Body of pancreas (tissue), 4 donors: ENCODE data around the gene ETFRF1. TPM values are rescaled to one million over a fixed set of nuclear protein-coding genes. Genes with fewer than 3 reads are reported as not detected.

Source experiments
- ATAC-seq: fragments of 150-250 bp; one replicate; pipeline ENCODE4 v1.9.1; 2016
- DNase-seq, 4 donors: peaks; one replicate each; pipeline ENCODE4 v3.0.0-alpha.2; 2019
- H3K27ac ChIP-seq, 4 donors: fragments of 200-600 bp; sonication (generic); 1 replicate in 3 of 4; 2 replicates in 1 of 4; pipeline versions ENCODE4 v1.5.1 to v1.6.1; 2016 to 2019; ENCODE audit warnings: mild to moderate bottlenecking in 1 of 4, mixed read lengths in 1 of 4, moderate library complexity in 1 of 4
- H3K27me3 ChIP-seq, 2 donors: fragments of 200-600 bp; sonication (generic); one replicate each; pipeline ENCODE4 v1.6.0; 2016; ENCODE audit warnings: mild to moderate bottlenecking in 1 of 2
- H3K36me3 ChIP-seq, 2 donors: fragments of 200-600 bp; sonication (generic); replicated peaks in 1 of 2; 2 replicates each; pipeline ENCODE4 v1.5.1; 2016; ENCODE audit warnings: low read depth in 2 of 2; ENCODE audit not compliant: insufficient read depth in 1 of 2
- H3K4me1 ChIP-seq: fragments of 200-600 bp; sonication (generic); one replicate; pipeline ENCODE4 v1.6.0; 2016
- H3K4me3 ChIP-seq, 2 donors: fragments of 200-600 bp; sonication (generic); 1 replicate in 1 of 2; 2 replicates in 1 of 2; pipeline ENCODE4 v1.5.1; 2016 to 2019
- H3K9me3 ChIP-seq, 3 donors: fragments of 200-600 bp; sonication (generic); 1 replicate in 2 of 3; 2 replicates in 1 of 3; pipeline ENCODE4 v1.5.1; 2016
- CTCF ChIP-seq, 7 experiments: fragments of 450-650 bp in 4 of 7; fragments of 200-600 bp in 3 of 7; sonication (generic) in 3 of 7; IDR thresholded peaks; one replicate each; pipeline ENCODE4 v1.5.1; 2016 to 2019; ENCODE audit warnings: antibody characterized with exemption in 7 of 7
- POLR2A ChIP-seq, 3 donors: fragments of 450-650 bp; IDR thresholded peaks; one replicate each; pipeline ENCODE4 v1.6.1; 2016; ENCODE audit warnings: antibody characterized with exemption in 3 of 3, mild to moderate bottlenecking in 2 of 3
- WGBS, 2 donors: methylation state at CpG; one replicate each; pipeline ENCODE4 v1.1.5; 2017; 5-methylcytosine and 5-hydroxymethylcytosine counted together
- intact Hi-C: fragments of 100-400 bp; cut with DNase I; formaldehyde crosslinking; loops from one replicate; pipeline ENCODE4 v1.15.1; 2023
- total RNA-seq, 2 donors: library from RNA; depleted of rRNA; stranded (reverse); fragments of >200 nt; gene quantifications; one replicate each; pipeline ENCODE4 v1.1.0, GENCODE V29; 2016

Gene ETFRF1
- total RNA-seq, 2 donors from 2014 or later: 12.5 to 24.9 TPM

- intact Hi-C loops: no loop called here
- Histone ChIP-seq H3K36me3 (no peaks in the 10 kb centered on the region), H3K9me3 (no peaks in the 10 kb centered on the region), H3K27me3 (no peaks in the 10 kb centered on the region), H3K4me3 (no peak overlapping the region), H3K27ac (no peak overlapping the region), H3K4me1 (peaks cover 3% of the 10 kb centered on the region)
- 83 to 95% methylated on average over 2 of the region's 2 CpGs for WGBS, 2 donors
- no peak for ATAC-seq
- DNase-seq: no peak
- TF ChIP-seq CTCF (IDR thresholded peaks at IDR 0.05) (no peak), POLR2A (IDR thresholded peaks at IDR 0.05) (no peak)
Observed at GRCh38 chr12:25202137-25202536, 7.1 kb downstream of the ETFRF1 start.

DNA sequence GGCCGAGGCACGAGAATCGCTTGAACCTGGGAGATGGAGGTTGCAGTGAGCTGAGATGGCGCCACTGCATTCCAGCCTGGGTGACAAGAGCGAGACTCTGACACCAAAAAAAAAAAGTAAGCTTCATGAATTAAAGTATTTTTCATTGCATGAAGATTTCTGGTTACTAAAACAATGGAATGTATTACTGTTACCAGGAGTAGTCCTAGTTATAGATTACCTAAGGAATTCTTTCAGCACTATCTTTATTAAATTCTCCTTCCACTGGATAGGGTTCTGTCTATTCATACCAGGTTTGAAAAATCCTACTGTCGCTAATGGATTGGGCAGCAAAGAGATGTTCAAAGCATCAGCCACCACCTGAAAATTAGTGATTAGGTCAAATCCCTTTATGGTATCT is 12.4 kb downstream of the ETFRF1 start:
- 96 to 97% methylated on average over 6 of the region's 6 CpGs for WGBS, 2 donors
- H3K9me3 ChIP-seq: no peaks in the 10 kb centered on the region
- TF ChIP-seq CTCF (IDR thresholded peaks at IDR 0.05): no peak
- TF ChIP-seq POLR2A (IDR thresholded peaks at IDR 0.05): no peak
- no peaks in the 10 kb centered on the region for H3K27me3 ChIP-seq
- H3K36me3 ChIP-seq: no peaks in the 10 kb centered on the region
- peaks cover 3% of the 10 kb centered on the region for H3K4me1 ChIP-seq
- H3K4me3 ChIP-seq: no peak overlapping the region
- no peak overlapping the region for H3K27ac ChIP-seq
- ATAC-seq: no peak
- no peak for DNase-seq
- intact Hi-C loops: no loop called here

DNA sequence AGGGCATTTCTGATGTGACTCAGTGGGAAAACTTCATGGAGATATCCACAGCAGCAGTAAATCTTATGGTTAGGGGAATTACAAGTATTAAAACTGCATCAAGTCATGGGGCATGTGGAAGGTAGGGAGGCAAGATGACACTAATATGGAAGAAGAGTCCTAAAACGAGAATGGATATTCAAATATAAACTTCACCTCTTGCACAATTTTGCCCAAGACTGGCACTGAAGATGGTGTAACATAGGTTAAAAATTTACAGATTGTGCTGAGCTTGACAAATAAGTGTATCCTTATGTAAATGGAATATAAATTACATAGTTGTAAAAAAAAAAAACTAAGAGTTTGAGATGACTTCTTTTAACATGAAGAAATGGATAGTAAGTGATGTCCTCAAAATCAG is 12.8 kb downstream of the ETFRF1 start:
- Histone ChIP-seq H3K27ac (no peak overlapping the region), H3K4me1 (peaks cover 3% of the 10 kb centered on the region), H3K27me3 (no peaks in the 10 kb centered on the region), H3K36me3 (no peaks in the 10 kb centered on the region), H3K4me3 (no peak overlapping the region), H3K9me3 (no peaks in the 10 kb centered on the region)
- no peak for DNase-seq
- intact Hi-C loops: no loop called here
- no peak for ATAC-seq
- 41 to 52% methylated on average over 1 of the region's 1 CpG for WGBS, 2 donors
- no peak for TF ChIP-seq CTCF (IDR thresholded peaks at IDR 0.05)
- no peak for TF ChIP-seq POLR2A (IDR thresholded peaks at IDR 0.05)

GRCh38 chr12:25208554-25208953 is 13.5 kb downstream of the ETFRF1 start:
- 65 to 92% methylated on average over 1 of the region's 1 CpG for WGBS, 2 donors
- H3K9me3 ChIP-seq: no peaks in the 10 kb centered on the region
- no peak for ATAC-seq
- H3K4me3 ChIP-seq: no peak overlapping the region
- H3K36me3 ChIP-seq: no peaks in the 10 kb centered on the region
- TF ChIP-seq CTCF (IDR thresholded peaks at IDR 0.05) (no peak), POLR2A (IDR thresholded peaks at IDR 0.05) (no peak)
- intact Hi-C loops: no loop called here
- no peak for DNase-seq
- H3K27ac ChIP-seq: no peak overlapping the region
- H3K27me3 ChIP-seq: no peaks in the 10 kb centered on the region
- H3K4me1 ChIP-seq: no peaks in the 10 kb centered on the region

DNA sequence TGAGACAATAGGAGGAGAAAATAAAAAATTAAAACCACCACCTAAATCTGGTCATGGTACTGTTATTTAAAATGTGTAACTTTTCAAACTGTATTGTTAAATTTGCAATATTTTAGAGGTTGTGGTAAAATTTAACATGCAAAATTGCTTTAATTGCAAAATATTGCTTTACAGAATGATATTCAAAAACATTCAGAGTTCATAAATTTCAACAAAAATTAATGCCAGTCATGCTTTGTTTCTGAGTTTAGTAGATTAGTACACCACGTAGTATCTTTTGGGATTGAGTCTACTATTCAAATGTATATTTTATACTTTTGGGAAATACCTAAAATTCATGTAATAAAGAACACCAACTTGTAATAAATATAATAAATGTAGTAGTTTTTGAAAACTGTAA is 18.3 kb downstream of the ETFRF1 start:
- Histone ChIP-seq H3K9me3 (no peaks in the 10 kb centered on the region), H3K36me3 (no peaks in the 10 kb centered on the region), H3K27ac (no peak overlapping the region), H3K4me1 (no peaks in the 10 kb centered on the region), H3K27me3 (no peaks in the 10 kb centered on the region), H3K4me3 (no peak overlapping the region)
- no peak for TF ChIP-seq POLR2A (IDR thresholded peaks at IDR 0.05)
- WGBS, 2 donors: 92 to 97% methylated on average over 1 of the region's 1 CpG
- no peak for DNase-seq
- intact Hi-C loops: no loop called here
- ATAC-seq: no peak
